ENCODE data around the gene CENPM.

DNA sequence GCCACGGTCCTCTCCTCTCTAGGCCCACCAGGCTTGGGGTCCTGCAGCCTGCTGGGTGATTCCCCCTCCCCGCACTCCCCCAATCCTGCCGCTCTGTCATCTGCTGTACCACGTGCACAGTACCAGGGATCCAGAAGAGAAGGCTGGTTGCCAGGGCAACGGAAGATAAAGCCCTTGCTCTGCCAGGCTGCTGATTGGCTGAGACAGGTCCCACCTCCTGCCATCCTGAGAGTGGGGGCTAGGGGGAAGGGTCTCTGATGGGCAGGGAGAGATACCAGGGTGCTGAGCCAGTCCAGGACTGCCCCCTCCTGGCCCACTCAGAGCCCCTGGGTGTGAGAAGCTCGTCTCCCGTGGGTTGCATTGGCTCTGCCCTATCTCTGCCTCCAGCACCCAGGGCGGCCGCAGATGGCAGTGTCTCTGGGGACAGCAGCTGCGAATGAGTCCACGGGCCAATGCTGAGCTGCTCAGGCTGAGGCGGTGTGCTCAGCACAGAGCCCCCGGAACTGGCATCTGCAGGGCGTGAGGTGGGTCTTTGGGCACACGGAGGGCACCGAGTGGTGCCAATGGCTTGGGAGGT lies 5.0 kb upstream of the CENPM start, which contains the start of gene SMIM45:
- TF ChIP-seq, protein P1, sequence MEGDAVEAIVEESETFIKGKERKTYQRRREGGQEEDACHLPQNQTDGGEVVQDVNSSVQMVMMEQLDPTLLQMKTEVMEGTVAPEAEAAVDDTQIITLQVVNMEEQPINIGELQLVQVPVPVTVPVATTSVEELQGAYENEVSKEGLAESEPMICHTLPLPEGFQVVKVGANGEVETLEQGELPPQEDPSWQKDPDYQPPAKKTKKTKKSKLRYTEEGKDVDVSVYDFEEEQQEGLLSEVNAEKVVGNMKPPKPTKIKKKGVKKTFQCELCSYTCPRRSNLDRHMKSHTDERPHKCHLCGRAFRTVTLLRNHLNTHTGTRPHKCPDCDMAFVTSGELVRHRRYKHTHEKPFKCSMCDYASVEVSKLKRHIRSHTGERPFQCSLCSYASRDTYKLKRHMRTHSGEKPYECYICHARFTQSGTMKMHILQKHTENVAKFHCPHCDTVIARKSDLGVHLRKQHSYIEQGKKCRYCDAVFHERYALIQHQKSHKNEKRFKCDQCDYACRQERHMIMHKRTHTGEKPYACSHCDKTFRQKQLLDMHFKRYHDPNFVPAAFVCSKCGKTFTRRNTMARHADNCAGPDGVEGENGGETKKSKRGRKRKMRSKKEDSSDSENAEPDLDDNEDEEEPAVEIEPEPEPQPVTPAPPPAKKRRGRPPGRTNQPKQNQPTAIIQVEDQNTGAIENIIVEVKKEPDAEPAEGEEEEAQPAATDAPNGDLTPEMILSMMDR (IDR thresholded peaks at IDR 0.05; ENCODE audit: extremely low read depth in 1 of 2, insufficient read depth in 1 of 2, low read depth in 1 of 2, low read length in 2 of 2) = no peak
- no peak for TF ChIP-seq EZH2 (IDR thresholded peaks at IDR 0.05; ENCODE audit: borderline replicate concordance, low read depth, low read length, severe bottlenecking)
- TF ChIP-seq, protein P2, sequence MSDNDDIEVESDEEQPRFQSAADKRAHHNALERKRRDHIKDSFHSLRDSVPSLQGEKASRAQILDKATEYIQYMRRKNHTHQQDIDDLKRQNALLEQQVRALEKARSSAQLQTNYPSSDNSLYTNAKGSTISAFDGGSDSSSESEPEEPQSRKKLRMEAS (IDR thresholded peaks at IDR 0.05; ENCODE audit: insufficient read depth, insufficient read length) = no peak
